PC-3 (cell line): Measurements from ENCODE around the gene S100A16.

Source experiments
- EZH2 ChIP-seq: fragments of 300-600 bp; sonication (generic); IDR thresholded peaks from one replicate; pipeline ENCODE4 v1.6.1; 2017; ENCODE audit warnings: antibody characterized with exemption, mild to moderate bottlenecking, low read length; ENCODE audit not compliant: unreplicated experiment
- EZH2phosphoT487 ChIP-seq: fragments of 300-600 bp; sonication (generic); IDR thresholded peaks from 2 replicates; pipeline ENCODE4 v1.6.1; 2018; ENCODE audit warnings: mild to moderate bottlenecking, antibody characterized with exemption, low read length, borderline replicate concordance
- TF ChIP-seq, protein P1 (sequence below): fragments of 300-600 bp; sonication (generic); conservative IDR thresholded peaks from 2 replicates; pipeline ENCODE4 v1.5.1; 2017; ENCODE audit warnings: antibody characterized with exemption, low read depth, mild to moderate bottlenecking, low read length

DNA sequence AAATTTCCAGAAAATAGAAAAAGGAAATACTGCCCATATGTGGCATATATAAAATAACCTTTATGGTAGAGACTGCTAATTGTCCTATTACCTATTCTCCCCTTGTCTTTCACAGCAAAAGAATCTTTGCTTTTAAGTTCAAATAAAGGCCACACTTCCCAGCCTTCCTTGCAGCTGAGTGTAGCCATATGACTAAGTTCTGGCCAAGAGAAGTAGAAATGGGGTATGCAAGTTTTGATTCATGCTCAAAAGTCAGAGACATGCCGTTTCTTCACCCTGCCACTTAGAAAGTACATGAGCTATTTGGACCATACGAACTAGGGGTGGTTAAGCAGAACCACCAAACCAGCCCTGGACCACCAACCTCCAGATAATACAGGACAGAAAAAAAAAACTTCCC lies 29.0 kb downstream of the S100A16 start:
- TF ChIP-seq, protein P1, sequence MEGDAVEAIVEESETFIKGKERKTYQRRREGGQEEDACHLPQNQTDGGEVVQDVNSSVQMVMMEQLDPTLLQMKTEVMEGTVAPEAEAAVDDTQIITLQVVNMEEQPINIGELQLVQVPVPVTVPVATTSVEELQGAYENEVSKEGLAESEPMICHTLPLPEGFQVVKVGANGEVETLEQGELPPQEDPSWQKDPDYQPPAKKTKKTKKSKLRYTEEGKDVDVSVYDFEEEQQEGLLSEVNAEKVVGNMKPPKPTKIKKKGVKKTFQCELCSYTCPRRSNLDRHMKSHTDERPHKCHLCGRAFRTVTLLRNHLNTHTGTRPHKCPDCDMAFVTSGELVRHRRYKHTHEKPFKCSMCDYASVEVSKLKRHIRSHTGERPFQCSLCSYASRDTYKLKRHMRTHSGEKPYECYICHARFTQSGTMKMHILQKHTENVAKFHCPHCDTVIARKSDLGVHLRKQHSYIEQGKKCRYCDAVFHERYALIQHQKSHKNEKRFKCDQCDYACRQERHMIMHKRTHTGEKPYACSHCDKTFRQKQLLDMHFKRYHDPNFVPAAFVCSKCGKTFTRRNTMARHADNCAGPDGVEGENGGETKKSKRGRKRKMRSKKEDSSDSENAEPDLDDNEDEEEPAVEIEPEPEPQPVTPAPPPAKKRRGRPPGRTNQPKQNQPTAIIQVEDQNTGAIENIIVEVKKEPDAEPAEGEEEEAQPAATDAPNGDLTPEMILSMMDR, result no peak
- no peak for TF ChIP-seq EZH2phosphoT487
- no peak for TF ChIP-seq EZH2
